HEK293 (cell line): ENCODE measurements around the gene MVB12B.
"Not testable (repeated sequence)": the region's sequence is repeated elsewhere in the genome, so short reads cannot be mapped to it uniquely, and the experiment has no call there.

ENCODE experiments used
- PRDM1 ChIP-seq: fragments of 450-650 bp; formaldehyde crosslinking; IDR thresholded peaks from 2 replicates; pipeline ENCODE4; 2016; ENCODE audit warnings: missing biosample characterization, missing genetic modification characterization
- ZBTB11 ChIP-seq: fragments of 450-650 bp; formaldehyde crosslinking; conservative IDR thresholded peaks from 2 replicates; pipeline ENCODE4 v1.5.1; 2016; ENCODE audit warnings: low read depth, missing biosample characterization, missing genetic modification characterization
- ZNF280D ChIP-seq: fragments of 450-650 bp; formaldehyde crosslinking; IDR thresholded peaks from 2 replicates; pipeline ENCODE4 v1.5.1; 2016; ENCODE audit warnings: missing biosample characterization, missing genetic modification characterization
- ZNF670 ChIP-seq: fragments of 450-650 bp; formaldehyde crosslinking; IDR thresholded peaks from 2 replicates; pipeline ENCODE4 v1.5.1; 2016; ENCODE audit warnings: missing biosample characterization, missing genetic modification characterization, low read depth
- TF ChIP-seq, protein P1 (sequence below): fragments of 450-650 bp; formaldehyde crosslinking; IDR thresholded peaks from 2 replicates; pipeline ENCODE4 v1.5.1; 2016; ENCODE audit warnings: missing biosample characterization, missing genetic modification characterization

- TF ChIP-seq ZNF670 (tag by site-specific recombination); ZBTB11 (tag by site-specific recombination); PRDM1; ZNF280D (tag by site-specific recombination): not testable (repeated sequence)
- TF ChIP-seq, protein P1, sequence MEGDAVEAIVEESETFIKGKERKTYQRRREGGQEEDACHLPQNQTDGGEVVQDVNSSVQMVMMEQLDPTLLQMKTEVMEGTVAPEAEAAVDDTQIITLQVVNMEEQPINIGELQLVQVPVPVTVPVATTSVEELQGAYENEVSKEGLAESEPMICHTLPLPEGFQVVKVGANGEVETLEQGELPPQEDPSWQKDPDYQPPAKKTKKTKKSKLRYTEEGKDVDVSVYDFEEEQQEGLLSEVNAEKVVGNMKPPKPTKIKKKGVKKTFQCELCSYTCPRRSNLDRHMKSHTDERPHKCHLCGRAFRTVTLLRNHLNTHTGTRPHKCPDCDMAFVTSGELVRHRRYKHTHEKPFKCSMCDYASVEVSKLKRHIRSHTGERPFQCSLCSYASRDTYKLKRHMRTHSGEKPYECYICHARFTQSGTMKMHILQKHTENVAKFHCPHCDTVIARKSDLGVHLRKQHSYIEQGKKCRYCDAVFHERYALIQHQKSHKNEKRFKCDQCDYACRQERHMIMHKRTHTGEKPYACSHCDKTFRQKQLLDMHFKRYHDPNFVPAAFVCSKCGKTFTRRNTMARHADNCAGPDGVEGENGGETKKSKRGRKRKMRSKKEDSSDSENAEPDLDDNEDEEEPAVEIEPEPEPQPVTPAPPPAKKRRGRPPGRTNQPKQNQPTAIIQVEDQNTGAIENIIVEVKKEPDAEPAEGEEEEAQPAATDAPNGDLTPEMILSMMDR (tag by site-specific recombination): not testable (repeated sequence)
Measured at GRCh38 chr9:126285652-126286051, 41.0 kb upstream of the MVB12B start.
